HL-60 (cell line): ENCODE measurements around the gene TLCD5.

Experiments
- DNase-seq, 2 experiments: peaks; one replicate each; pipeline ENCODE4 v3.0.0-alpha.2; 2010 to 2020; ENCODE audit warnings: low read depth in 1 of 2, low spot score in 1 of 2
- H3K27ac ChIP-seq: fragments of 250-450 bp; sonication (Bioruptor Pico); replicated peaks from 2 replicates; pipeline ENCODE4 v1.5.1; 2020; ENCODE audit warnings: mild to moderate bottlenecking, moderate library complexity
- H3K27me3 ChIP-seq: fragments of 250-450 bp; sonication (Bioruptor Pico); 2 replicates; pipeline ENCODE4 v1.5.1; 2021; ENCODE audit warnings: mild to moderate bottlenecking, moderate library complexity; ENCODE audit not compliant: insufficient read depth, poor library complexity, severe bottlenecking
- H3K4me3 ChIP-seq: replicated peaks from 2 replicates; pipeline ENCODE4 v1.5.1; 2011; ENCODE audit warnings: mild to moderate bottlenecking, control low read depth, low read length; ENCODE audit not compliant: insufficient read depth
- CTCF ChIP-seq: IDR thresholded peaks from one replicate; pipeline ENCODE4 v1.5.1; 2011; ENCODE audit warnings: low read length, control low read depth, inconsistent platforms; ENCODE audit not compliant: insufficient read depth
- GABPA ChIP-seq: IDR thresholded peaks from 2 replicates; pipeline ENCODE4 v1.6.1; 2012; ENCODE audit warnings: low read depth
- POLR2AphosphoS5 ChIP-seq: IDR thresholded peaks from 2 replicates; pipeline ENCODE4 v1.6.1; 2012; ENCODE audit warnings: low read depth
- REST ChIP-seq: IDR thresholded peaks from 2 replicates; pipeline ENCODE4 v1.6.1; 2012; ENCODE audit warnings: low read depth; ENCODE audit not compliant: insufficient replicate concordance
- SPI1 ChIP-seq: IDR thresholded peaks from 2 replicates; pipeline ENCODE4 v1.6.1; 2012; ENCODE audit warnings: low read depth, mild to moderate bottlenecking, borderline replicate concordance

Gene TLCD5

GRCh38 chr11:120316880-120317688 is 8.0 kb upstream of the TLCD5 start:
- Histone ChIP-seq H3K27me3 (peaks cover 14% of the 10 kb centered on the region), H3K4me3 (no peak overlapping the region), H3K27ac (no peak overlapping the region)
- DNase-seq: no peak
- TF ChIP-seq SPI1: no peak
- no peak for TF ChIP-seq REST
- no peak for TF ChIP-seq CTCF
- no peak for TF ChIP-seq GABPA
- no peak for TF ChIP-seq POLR2AphosphoS5

- DNase-seq: no peak
- peaks cover 17% of the 10 kb centered on the region for H3K27me3 ChIP-seq
- TF ChIP-seq POLR2AphosphoS5: no peak
- no peak for TF ChIP-seq CTCF
- TF ChIP-seq REST: no peak
- TF ChIP-seq GABPA: no peak
- TF ChIP-seq SPI1: no peak
- no peak overlapping the region for H3K4me3 ChIP-seq
- H3K27ac ChIP-seq: no peak overlapping the region
These were observed 7.2 kb upstream of the TLCD5 start for GRCh38 chr11:120317689-120318480.

GRCh38 chr11:120318906-120319305 is 6.2 kb upstream of the TLCD5 start:
- H3K27ac ChIP-seq: no peak overlapping the region
- no peak for DNase-seq
- TF ChIP-seq POLR2AphosphoS5: no peak
- TF ChIP-seq REST: no peak
- TF ChIP-seq GABPA: no peak
- no peak for TF ChIP-seq CTCF
- no peak for TF ChIP-seq SPI1
- no peak overlapping the region for H3K4me3 ChIP-seq
- peaks cover 22% of the 10 kb centered on the region for H3K27me3 ChIP-seq
